Chondrocyte (in vitro differentiated cells): ENCODE data around the gene ING4. TPM values are rescaled to one million over a fixed set of nuclear protein-coding genes. Genes with fewer than 3 reads are reported as not detected.

Experiments
- DNase-seq: peaks from one replicate; pipeline ENCODE4 v3.0.0; 2021; ENCODE audit warnings: mixed read lengths, low spot score
- H3K27ac Mint-ChIP-seq: one replicate; pipeline ENCODE4 v1.8.0; 2021; ENCODE audit warnings: mild to moderate bottlenecking, moderate library complexity, mixed read lengths; ENCODE audit not compliant: unreplicated experiment
- H3K27me3 Mint-ChIP-seq: 2 replicates; pipeline ENCODE4 v1.8.0; 2021; ENCODE audit warnings: low read depth, mixed read lengths
- H3K36me3 Mint-ChIP-seq: 2 replicates; pipeline ENCODE4 v1.8.0; 2021; ENCODE audit warnings: low read depth, mixed read lengths
- H3K4me1 Mint-ChIP-seq: 2 replicates; pipeline ENCODE4 v1.8.0; 2021; ENCODE audit warnings: low read depth, mild to moderate bottlenecking, mixed read lengths
- H3K4me3 Mint-ChIP-seq: one replicate; pipeline ENCODE4 v1.8.0; 2021; ENCODE audit warnings: mild to moderate bottlenecking, moderate library complexity, mixed read lengths; ENCODE audit not compliant: unreplicated experiment
- H3K9me3 Mint-ChIP-seq: 2 replicates; pipeline ENCODE4 v1.8.0; 2021; ENCODE audit warnings: low read depth, mixed read lengths
- total RNA-seq: library from RNA; stranded (reverse); gene quantifications from 3 replicates; pipeline ENCODE4 v1.2.1, GENCODE V29; 2021
- TF ChIP-seq, protein P1 (sequence below): fragments of 200-600 bp; sonication (generic); IDR thresholded peaks from 2 replicates; pipeline ENCODE4 v1.5.0; 2021; ENCODE audit warnings: antibody characterized with exemption, mild to moderate bottlenecking, moderate library complexity

ING4 gene
- total RNA-seq, 1 donor from 2014 or later, result 37.5 TPM

- peaks cover 6% of the 10 kb centered on the region for H3K4me1 Mint-ChIP-seq
- DNase-seq, result no peak
- H3K9me3 Mint-ChIP-seq, result no peaks in the 10 kb centered on the region
- H3K27ac Mint-ChIP-seq, result no peak overlapping the region
- TF ChIP-seq, protein P1, sequence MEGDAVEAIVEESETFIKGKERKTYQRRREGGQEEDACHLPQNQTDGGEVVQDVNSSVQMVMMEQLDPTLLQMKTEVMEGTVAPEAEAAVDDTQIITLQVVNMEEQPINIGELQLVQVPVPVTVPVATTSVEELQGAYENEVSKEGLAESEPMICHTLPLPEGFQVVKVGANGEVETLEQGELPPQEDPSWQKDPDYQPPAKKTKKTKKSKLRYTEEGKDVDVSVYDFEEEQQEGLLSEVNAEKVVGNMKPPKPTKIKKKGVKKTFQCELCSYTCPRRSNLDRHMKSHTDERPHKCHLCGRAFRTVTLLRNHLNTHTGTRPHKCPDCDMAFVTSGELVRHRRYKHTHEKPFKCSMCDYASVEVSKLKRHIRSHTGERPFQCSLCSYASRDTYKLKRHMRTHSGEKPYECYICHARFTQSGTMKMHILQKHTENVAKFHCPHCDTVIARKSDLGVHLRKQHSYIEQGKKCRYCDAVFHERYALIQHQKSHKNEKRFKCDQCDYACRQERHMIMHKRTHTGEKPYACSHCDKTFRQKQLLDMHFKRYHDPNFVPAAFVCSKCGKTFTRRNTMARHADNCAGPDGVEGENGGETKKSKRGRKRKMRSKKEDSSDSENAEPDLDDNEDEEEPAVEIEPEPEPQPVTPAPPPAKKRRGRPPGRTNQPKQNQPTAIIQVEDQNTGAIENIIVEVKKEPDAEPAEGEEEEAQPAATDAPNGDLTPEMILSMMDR, result no peak
- H3K4me3 Mint-ChIP-seq, result no peak overlapping the region
- no peaks in the 10 kb centered on the region for H3K27me3 Mint-ChIP-seq
- H3K36me3 Mint-ChIP-seq, result no peaks in the 10 kb centered on the region
Observed at GRCh38 chr12:6627616-6628015, 35.3 kb downstream of the ING4 start.

- DNase-seq, result no peak
- TF ChIP-seq, protein P1, result no peak
- no peak overlapping the region for H3K4me3 Mint-ChIP-seq
- H3K9me3 Mint-ChIP-seq, result no peaks in the 10 kb centered on the region
- H3K36me3 Mint-ChIP-seq, result no peaks in the 10 kb centered on the region
- H3K4me1 Mint-ChIP-seq, result no peaks in the 10 kb centered on the region
- no peaks in the 10 kb centered on the region for H3K27me3 Mint-ChIP-seq
- H3K27ac Mint-ChIP-seq, result peak overlapping the region; percentile 62
Observed at GRCh38 chr12:6626654-6627283, 36.1 kb downstream of the ING4 start.

DNA sequence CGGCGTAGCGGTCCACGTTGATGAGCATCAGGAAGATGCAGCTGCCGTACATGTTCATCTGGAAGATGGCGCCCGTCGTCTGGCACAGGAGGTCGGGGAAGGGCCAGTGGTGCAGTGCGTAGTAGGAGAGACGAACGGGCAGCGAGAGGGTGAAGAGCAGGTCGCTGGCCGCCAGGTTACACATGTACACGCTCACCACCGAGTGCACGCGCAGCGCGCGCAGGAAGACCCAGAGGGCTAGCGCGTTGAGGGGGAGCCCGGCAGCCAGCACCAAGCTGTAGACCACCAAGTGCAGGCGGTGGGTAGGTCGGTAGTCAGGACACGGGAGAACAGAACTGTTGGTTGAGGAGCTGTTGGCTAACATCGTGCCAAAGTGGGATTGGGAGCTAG, 42.0 kb downstream of the ING4 start:
- Mint-ChIP-seq H3K27me3 (no peaks in the 10 kb centered on the region), H3K27ac (no peak overlapping the region), H3K36me3 (no peaks in the 10 kb centered on the region), H3K9me3 (no peaks in the 10 kb centered on the region), H3K4me3 (no peak overlapping the region), H3K4me1 (no peaks in the 10 kb centered on the region)
- DNase-seq, result no peak
- TF ChIP-seq, protein P1, result no peak

DNA sequence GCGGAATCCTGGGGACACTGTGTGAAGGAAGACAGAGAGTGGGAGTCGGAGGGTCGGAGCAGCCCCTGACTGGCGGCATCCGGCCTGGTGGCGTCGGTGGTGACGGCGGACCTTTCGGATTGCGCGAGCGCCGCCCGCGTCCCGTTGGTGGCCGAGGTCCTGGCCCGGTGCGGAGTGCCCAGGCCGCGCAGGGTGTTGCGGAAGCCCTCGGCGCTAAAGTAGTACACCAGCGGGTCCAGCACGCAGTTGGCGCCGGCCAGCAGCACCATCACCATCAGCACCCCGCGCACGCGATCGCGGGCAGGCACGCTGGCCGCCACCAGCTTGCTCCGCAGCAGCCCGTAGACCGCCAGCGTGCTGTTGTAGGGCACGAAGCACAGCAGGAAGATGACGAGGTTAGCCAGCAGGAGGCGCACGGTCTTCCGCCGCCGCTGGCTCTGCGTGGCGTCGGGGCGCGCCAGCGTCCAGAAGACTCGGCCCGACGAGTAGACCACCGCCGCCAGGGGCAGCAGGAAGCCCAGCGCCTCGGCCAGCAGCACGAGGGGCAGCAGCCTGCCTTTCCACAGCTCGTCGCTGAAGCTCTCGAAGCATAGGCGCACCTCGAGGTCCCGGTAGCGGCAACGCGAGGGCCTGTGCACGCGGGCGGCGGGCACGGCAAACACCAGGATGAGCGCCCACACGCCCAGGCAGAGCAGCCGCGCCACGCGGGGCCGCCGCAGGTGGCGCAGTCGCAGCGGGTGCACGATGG, 42.6 kb downstream of the ING4 start:
- Mint-ChIP-seq H3K4me3 (no peak overlapping the region), H3K27me3 (no peaks in the 10 kb centered on the region)
- TF ChIP-seq, protein P1, result peak; percentile 67

GRCh38 chr12:6618483-6619225, 44.3 kb downstream of the ING4 start:
- Mint-ChIP-seq H3K9me3 (no peaks in the 10 kb centered on the region), H3K27me3 (no peaks in the 10 kb centered on the region), H3K4me1 (peaks cover 8% of the 10 kb centered on the region), H3K4me3 (no peak overlapping the region), H3K27ac (no peak overlapping the region), H3K36me3 (no peaks in the 10 kb centered on the region)
- TF ChIP-seq, protein P1, result no peak
- no peak for DNase-seq

More for the DNA sequence above, 42.6 kb downstream of the ING4 start:
- Mint-ChIP-seq H3K36me3 (no peaks in the 10 kb centered on the region), H3K4me1 (no peaks in the 10 kb centered on the region), H3K9me3 (no peaks in the 10 kb centered on the region), H3K27ac (no peak overlapping the region)
- DNase-seq, result no peak
